ENCODE results near the gene CCBE1.

Gene CCBE1

GRCh38 chr18:59613903-59614302 is 83.3 kb downstream of the CCBE1 start:
- Histone ChIP-seq H4K91ac (ENCODE audit: low read depth, low read length) (no peak overlapping the region), H3K23ac (ENCODE audit: low read length) (no peak overlapping the region), H2BK120ac (ENCODE audit: insufficient read depth, low read length, poor library complexity) (no peak overlapping the region), H3K18ac (ENCODE audit: low read length) (peak overlapping the region; percentile 64), H2AK5ac (ENCODE audit: low read length) (no peak overlapping the region), H3K79me1 (ENCODE audit: low read length) (peaks cover 2% of the 10 kb centered on the region), H3K27me3 (ENCODE audit: insufficient read depth, low read length) (no peaks in the 10 kb centered on the region), H2BK12ac (ENCODE audit: low read length) (no peak overlapping the region), H3K14ac (ENCODE audit: low read length) (no peak overlapping the region), H3K27ac (ENCODE audit: low read depth, low read length) (no peak overlapping the region), H2BK5ac (ENCODE audit: low read depth, low read length, poor library complexity) (no peak overlapping the region), H2AFZ (ENCODE audit: insufficient read depth, low read length, poor library complexity) (no peak overlapping the region), H3K4me1 (ENCODE audit: control insufficient read depth in 1 of 2, insufficient read depth in 2 of 2, low read length in 2 of 2) (peaks cover 17 to 25% of the 10 kb centered on the region in 2 experiments), H3K4ac (ENCODE audit: low read depth, low read length) (no peak overlapping the region), H4K12ac (ENCODE audit: low read depth, low read length) (no peak overlapping the region), H4K8ac (ENCODE audit: low read depth, low read length) (no peak overlapping the region), H3K36me3 (ENCODE audit: control insufficient read depth in 1 of 2, insufficient read depth in 2 of 2, low read length in 2 of 2) (no peaks in the 10 kb centered on the region), H3K9me3 (ENCODE audit: insufficient read depth, low read depth, low read length) (no peaks in the 10 kb centered on the region), H3K4me2 (ENCODE audit: low read length) (no peak overlapping the region), H3K4me3 (ENCODE audit: low read depth, low read length) (no peak overlapping the region), H3K79me2 (ENCODE audit: control insufficient read depth, insufficient read depth, low read length, poor library complexity) (no peaks in the 10 kb centered on the region), H3K9ac (ENCODE audit: low read length) (no peak overlapping the region)
- WGBS (ENCODE audit: extremely low coverage, insufficient coverage, insufficient read length) = no CpG with 5 or more reads among the region's 12 CpGs
- DNase-seq = no peak

GRCh38 chr18:59612381-59612780 is 84.8 kb downstream of the CCBE1 start:
- Histone ChIP-seq H3K4me3 (ENCODE audit: low read depth, low read length) (no peak overlapping the region), H3K18ac (ENCODE audit: low read length) (no peak overlapping the region), H3K27ac (ENCODE audit: low read depth, low read length) (no peak overlapping the region), H4K91ac (ENCODE audit: low read depth, low read length) (no peak overlapping the region), H3K27me3 (ENCODE audit: insufficient read depth, low read length) (no peaks in the 10 kb centered on the region), H4K12ac (ENCODE audit: low read depth, low read length) (no peak overlapping the region), H2AFZ (ENCODE audit: insufficient read depth, low read length, poor library complexity) (no peak overlapping the region), H3K23ac (ENCODE audit: low read length) (no peak overlapping the region), H2BK12ac (ENCODE audit: low read length) (no peak overlapping the region), H3K79me2 (ENCODE audit: control insufficient read depth, insufficient read depth, low read length, poor library complexity) (no peaks in the 10 kb centered on the region), H4K8ac (ENCODE audit: low read depth, low read length) (no peak overlapping the region), H2BK5ac (ENCODE audit: low read depth, low read length, poor library complexity) (no peak overlapping the region), H3K79me1 (ENCODE audit: low read length) (no peaks in the 10 kb centered on the region), H3K9ac (ENCODE audit: low read length) (no peak overlapping the region), H3K9me3 (ENCODE audit: insufficient read depth, low read depth, low read length) (no peaks in the 10 kb centered on the region), H3K4me1 (ENCODE audit: control insufficient read depth in 1 of 2, insufficient read depth in 2 of 2, low read length in 2 of 2) (peaks cover 17 to 23% of the 10 kb centered on the region in 2 experiments), H3K36me3 (ENCODE audit: control insufficient read depth in 1 of 2, insufficient read depth in 2 of 2, low read length in 2 of 2) (no peaks in the 10 kb centered on the region), H3K4ac (ENCODE audit: low read depth, low read length) (no peak overlapping the region), H3K4me2 (ENCODE audit: low read length) (no peak overlapping the region), H2AK5ac (ENCODE audit: low read length) (no peak overlapping the region), H2BK120ac (ENCODE audit: insufficient read depth, low read length, poor library complexity) (no peak overlapping the region), H3K14ac (ENCODE audit: low read length) (no peak overlapping the region)
- WGBS (ENCODE audit: extremely low coverage, insufficient coverage, insufficient read length) = no CpG with 5 or more reads among the region's 1 CpG
- DNase-seq = no peak

- Histone ChIP-seq H2BK5ac (ENCODE audit: low read depth, low read length, poor library complexity) (no peak overlapping the region), H3K79me1 (ENCODE audit: low read length) (no peaks in the 10 kb centered on the region), H3K36me3 (ENCODE audit: control insufficient read depth in 1 of 2, insufficient read depth in 2 of 2, low read length in 2 of 2) (no peaks in the 10 kb centered on the region), H3K9ac (ENCODE audit: low read length) (no peak overlapping the region), H4K12ac (ENCODE audit: low read depth, low read length) (no peak overlapping the region), H3K14ac (ENCODE audit: low read length) (no peak overlapping the region), H2BK12ac (ENCODE audit: low read length) (no peak overlapping the region), H3K23ac (ENCODE audit: low read length) (no peak overlapping the region), H3K4ac (ENCODE audit: low read depth, low read length) (no peak overlapping the region), H3K9me3 (ENCODE audit: insufficient read depth, low read depth, low read length) (no peaks in the 10 kb centered on the region), H3K27me3 (ENCODE audit: insufficient read depth, low read length) (no peaks in the 10 kb centered on the region), H3K4me1 (ENCODE audit: control insufficient read depth in 1 of 2, insufficient read depth in 2 of 2, low read length in 2 of 2) (peaks cover 9 to 16% of the 10 kb centered on the region in 2 experiments), H3K4me2 (ENCODE audit: low read length) (no peak overlapping the region), H4K91ac (ENCODE audit: low read depth, low read length) (peak overlapping the region; percentile 8), H3K79me2 (ENCODE audit: control insufficient read depth, insufficient read depth, low read length, poor library complexity) (no peaks in the 10 kb centered on the region), H2BK120ac (ENCODE audit: insufficient read depth, low read length, poor library complexity) (no peak overlapping the region), H4K8ac (ENCODE audit: low read depth, low read length) (no peak overlapping the region), H3K4me3 (ENCODE audit: low read depth, low read length) (no peak overlapping the region), H2AFZ (ENCODE audit: insufficient read depth, low read length, poor library complexity) (no peak overlapping the region), H3K18ac (ENCODE audit: low read length) (no peak overlapping the region), H2AK5ac (ENCODE audit: low read length) (no peak overlapping the region), H3K27ac (ENCODE audit: low read depth, low read length) (no peak overlapping the region)
- no CpG with 5 or more reads among the region's 5 CpGs for WGBS (ENCODE audit: extremely low coverage, insufficient coverage, insufficient read length)
- peak in 1 of 2 donors; percentile 15 for DNase-seq
Observed at GRCh38 chr18:59610546-59611140, 86.6 kb downstream of the CCBE1 start.

GRCh38 chr18:59609654-59610053 is 87.6 kb downstream of the CCBE1 start:
- no peak overlapping the region for H2AK5ac ChIP-seq (ENCODE audit: low read length)
- H3K4ac ChIP-seq (ENCODE audit: low read depth, low read length) = no peak overlapping the region
- H3K9ac ChIP-seq (ENCODE audit: low read length) = no peak overlapping the region
- H3K18ac ChIP-seq (ENCODE audit: low read length) = no peak overlapping the region
- H3K4me3 ChIP-seq (ENCODE audit: low read depth, low read length) = no peak overlapping the region
- H3K27me3 ChIP-seq (ENCODE audit: insufficient read depth, low read length) = no peaks in the 10 kb centered on the region
- no peak overlapping the region for H4K91ac ChIP-seq (ENCODE audit: low read depth, low read length)
- H2BK5ac ChIP-seq (ENCODE audit: low read depth, low read length, poor library complexity) = no peak overlapping the region
- no peak overlapping the region for H3K27ac ChIP-seq (ENCODE audit: low read depth, low read length)
- DNase-seq = no peak
- H2BK120ac ChIP-seq (ENCODE audit: insufficient read depth, low read length, poor library complexity) = no peak overlapping the region
- H3K9me3 ChIP-seq (ENCODE audit: insufficient read depth, low read depth, low read length) = no peaks in the 10 kb centered on the region
- peaks cover 9 to 14% of the 10 kb centered on the region in 2 experiments for H3K4me1 ChIP-seq (ENCODE audit: control insufficient read depth in 1 of 2, insufficient read depth in 2 of 2, low read length in 2 of 2)
- no peak overlapping the region for H3K23ac ChIP-seq (ENCODE audit: low read length)
- H3K79me2 ChIP-seq (ENCODE audit: control insufficient read depth, insufficient read depth, low read length, poor library complexity) = no peaks in the 10 kb centered on the region
- no peak overlapping the region for H2BK12ac ChIP-seq (ENCODE audit: low read length)
- no peak overlapping the region for H3K4me2 ChIP-seq (ENCODE audit: low read length)
- H4K12ac ChIP-seq (ENCODE audit: low read depth, low read length) = no peak overlapping the region
- no peak overlapping the region for H4K8ac ChIP-seq (ENCODE audit: low read depth, low read length)
- no peaks in the 10 kb centered on the region for H3K36me3 ChIP-seq (ENCODE audit: control insufficient read depth in 1 of 2, insufficient read depth in 2 of 2, low read length in 2 of 2)
- H2AFZ ChIP-seq (ENCODE audit: insufficient read depth, low read length, poor library complexity) = no peak overlapping the region
- H3K14ac ChIP-seq (ENCODE audit: low read length) = no peak overlapping the region
- no peaks in the 10 kb centered on the region for H3K79me1 ChIP-seq (ENCODE audit: low read length)
